Activated CD4-positive, alpha-beta T cell treated with anti-CD3 and anti-CD28 coated beads for 36 hours (primary cell): ENCODE results near the gene TMEM123. TPM values are rescaled to one million over a fixed set of nuclear protein-coding genes. Genes with fewer than 3 reads are reported as not detected.

Experiments used
- ATAC-seq: fragments of 200-7000 bp; cut with Tn5 transposase; one replicate; pipeline ENCODE4 v1.10.0; 2021; ENCODE audit warnings: mild to moderate bottlenecking, moderate library complexity
- CTCF ChIA-PET: fragments of 350-600 bp; sonication (Branson Sonifier 250); formaldehyde crosslinking; loops from one replicate; lab custom pipeline; 2021; ENCODE audit warnings: antibody characterized with exemption; lab: Charles Lee
- POLR2A ChIA-PET: fragments of 350-600 bp; sonication (Branson Sonifier 250); formaldehyde crosslinking; loops from one replicate; lab custom pipeline; 2021; ENCODE audit warnings: antibody characterized with exemption, inconsistent platforms; lab: Charles Lee
- DNase-seq: peaks from one replicate; pipeline ENCODE4 v3.0.0-alpha.2; 2020
- H3K27ac Mint-ChIP-seq: one replicate; pipeline ENCODE4 v1.8.0; 2021; ENCODE audit warnings: mixed read lengths
- H3K27me3 Mint-ChIP-seq: one replicate; pipeline ENCODE4 v1.8.0; 2021; ENCODE audit warnings: mixed read lengths
- H3K36me3 Mint-ChIP-seq: one replicate; pipeline ENCODE4 v1.8.0; 2021; ENCODE audit warnings: low read depth, mixed read lengths
- H3K4me1 Mint-ChIP-seq: one replicate; pipeline ENCODE4 v1.8.0; 2021; ENCODE audit warnings: mixed read lengths
- H3K4me3 Mint-ChIP-seq: one replicate; pipeline ENCODE4 v1.8.0; 2021; ENCODE audit warnings: mild to moderate bottlenecking, moderate library complexity, mixed read lengths
- H3K9me3 Mint-ChIP-seq: one replicate; pipeline ENCODE4 v1.8.0; 2021; ENCODE audit warnings: low read depth, mixed read lengths
- intact Hi-C, 2 experiments: fragments of 100-400 bp; cut with DNase I in 1 of 2; cut with micrococcal nuclease in 1 of 2; formaldehyde crosslinking; loops; one replicate each; pipeline versions ENCODE4 v1.14.2 to v1.15.1; 2022 to 2024; cut with DNase I, micrococcal nuclease
- total RNA-seq, 2 experiments: library from RNA; stranded (reverse); gene quantifications; one replicate each; pipeline ENCODE4 v1.2.3, GENCODE V29; 2021

The TMEM123 gene
- total RNA-seq, 2 experiments from 2014 or later: 179 to 392 TPM

- ChIA-PET CTCF (interaction anchor here (0.7 to 1.9 kb wide), 4 partner anchors 81 to 226 kb away, joined by 3 to 5 read pairs (median 4); no protein-coding TSS in a partner anchor), POLR2A (no interaction called here)
- H3K36me3 Mint-ChIP-seq: peaks cover 41% of the 10 kb centered on the region
- DNase-seq (no peak), ATAC-seq (no peak)
- H3K27ac Mint-ChIP-seq: peak overlapping the region; percentile 44
- H3K9me3 Mint-ChIP-seq: peaks cover 2% of the 10 kb centered on the region
- intact Hi-C loops: no loop called here
- peaks cover 40% of the 10 kb centered on the region for H3K4me1 Mint-ChIP-seq
- H3K27me3 Mint-ChIP-seq: no peaks in the 10 kb centered on the region
- no peak overlapping the region for H3K4me3 Mint-ChIP-seq
Measured at GRCh38 chr11:102387043-102387781, 65.4 kb downstream of the TMEM123 start.

GRCh38 chr11:102386136-102386734, 66.3 kb downstream of the TMEM123 start:
- Mint-ChIP-seq H3K36me3 (peaks cover 39% of the 10 kb centered on the region), H3K27me3 (no peaks in the 10 kb centered on the region), H3K4me3 (no peak overlapping the region), H3K9me3 (peaks cover 2% of the 10 kb centered on the region), H3K27ac (peak overlapping the region; percentile 44), H3K4me1 (peaks cover 40% of the 10 kb centered on the region)
- ChIA-PET CTCF (interaction anchor here (1.4 to 1.9 kb wide), 2 partner anchors 98 to 227 kb away, joined by 3 to 5 read pairs; no protein-coding TSS in a partner anchor), POLR2A (no interaction called here)
- peak; percentile 28 for ATAC-seq
- intact Hi-C loops: no loop called here
- DNase-seq: no peak

- CTCF ChIA-PET: interaction anchor here (0.8 to 1.2 kb wide), 2 partner anchors 18 to 25 kb away, joined by 3 to 5 read pairs; no protein-coding TSS in a partner anchor
- H3K36me3 Mint-ChIP-seq: peaks cover 36% of the 10 kb centered on the region
- ATAC-seq: no peak
- peaks cover 2% of the 10 kb centered on the region for H3K9me3 Mint-ChIP-seq
- intact Hi-C loops: no loop called here
- peaks cover 34% of the 10 kb centered on the region for H3K4me1 Mint-ChIP-seq
- DNase-seq: no peak
- H3K27me3 Mint-ChIP-seq: no peaks in the 10 kb centered on the region
- POLR2A ChIA-PET: no interaction called here
- no peak overlapping the region for H3K27ac Mint-ChIP-seq
- H3K4me3 Mint-ChIP-seq: no peak overlapping the region
Measured at GRCh38 chr11:102385085-102386007, 67.2 kb downstream of the TMEM123 start.

GRCh38 chr11:102384419-102385079, 68.0 kb downstream of the TMEM123 start:
- POLR2A ChIA-PET: no interaction called here
- no peak for DNase-seq
- intact Hi-C loops: no loop called here

GRCh38 chr11:102383839-102384238, 68.7 kb downstream of the TMEM123 start:
- no peak for ATAC-seq
- DNase-seq: no peak
- Mint-ChIP-seq H3K27me3 (no peaks in the 10 kb centered on the region), H3K4me1 (peaks cover 27% of the 10 kb centered on the region), H3K36me3 (peaks cover 37% of the 10 kb centered on the region), H3K4me3 (no peak overlapping the region), H3K27ac (no peak overlapping the region), H3K9me3 (peaks cover 2% of the 10 kb centered on the region)
- ChIA-PET POLR2A (no interaction called here), CTCF (interaction anchor here (0.5 to 1.7 kb wide), 6 partner anchors 9 to 262 kb away, joined by 3 to 8 read pairs (median 4); no protein-coding TSS in a partner anchor)
- intact Hi-C loops: no loop called here

More at GRCh38 chr11:102384419-102385079, 68.0 kb downstream of the TMEM123 start:
- H3K4me3 Mint-ChIP-seq: no peak overlapping the region
- CTCF ChIA-PET: interaction anchor here (0.6 to 1.7 kb wide), 6 partner anchors 10 to 123 kb away, joined by 3 to 8 read pairs (median 4); no protein-coding TSS in a partner anchor
- ATAC-seq: no peak
- H3K36me3 Mint-ChIP-seq: peaks cover 38% of the 10 kb centered on the region
- peaks cover 2% of the 10 kb centered on the region for H3K9me3 Mint-ChIP-seq
- no peak overlapping the region for H3K27ac Mint-ChIP-seq
- H3K27me3 Mint-ChIP-seq: no peaks in the 10 kb centered on the region
- H3K4me1 Mint-ChIP-seq: peaks cover 30% of the 10 kb centered on the region

- intact Hi-C loops: no loop called here
- ATAC-seq: no peak
- Mint-ChIP-seq H3K27me3 (no peaks in the 10 kb centered on the region), H3K9me3 (no peaks in the 10 kb centered on the region), H3K4me1 (peaks cover 31% of the 10 kb centered on the region), H3K36me3 (peaks cover 39% of the 10 kb centered on the region), H3K4me3 (no peak overlapping the region), H3K27ac (no peak overlapping the region)
- no peak for DNase-seq
- CTCF ChIA-PET: interaction anchor here (1.9 kb wide), 1 partner anchor 8 kb away, joined by 11 read pairs; no protein-coding TSS in a partner anchor
- POLR2A ChIA-PET: interaction anchor here (0.7 kb wide), 1 partner anchor 94 kb away, joined by 3 read pairs; no protein-coding TSS in a partner anchor
Measured at GRCh38 chr11:102382384-102382783, 70.2 kb downstream of the TMEM123 start.

- Mint-ChIP-seq H3K4me1 (peaks cover 23% of the 10 kb centered on the region), H3K4me3 (no peak overlapping the region), H3K36me3 (peaks cover 36% of the 10 kb centered on the region), H3K9me3 (no peaks in the 10 kb centered on the region), H3K27me3 (no peaks in the 10 kb centered on the region), H3K27ac (no peak overlapping the region)
- ChIA-PET CTCF (interaction anchor here (0.8 to 3.3 kb wide), 3 partner anchors 12 to 35 kb away, joined by 3 to 10 read pairs (median 9); no protein-coding TSS in a partner anchor), POLR2A (no interaction called here)
- DNase-seq: no peak
- peak; percentile 72 for ATAC-seq
- intact Hi-C loops: no loop called here
Measured at GRCh38 chr11:102378818-102379217, 73.7 kb downstream of the TMEM123 start.

GRCh38 chr11:102377891-102378290, 74.7 kb downstream of the TMEM123 start:
- Mint-ChIP-seq H3K27ac (no peak overlapping the region), H3K4me3 (no peak overlapping the region), H3K9me3 (no peaks in the 10 kb centered on the region), H3K27me3 (no peaks in the 10 kb centered on the region), H3K4me1 (peaks cover 25% of the 10 kb centered on the region), H3K36me3 (peaks cover 38% of the 10 kb centered on the region)
- DNase-seq: no peak
- CTCF ChIA-PET: interaction anchor here (3.3 kb wide), 1 partner anchor 15 kb away, joined by 10 read pairs; no protein-coding TSS in a partner anchor
- intact Hi-C loops: no loop called here
- POLR2A ChIA-PET: no interaction called here
- ATAC-seq: no peak

GRCh38 chr11:102375720-102376399, 76.7 kb downstream of the TMEM123 start:
- POLR2A ChIA-PET: interaction anchor here (0.5 to 0.7 kb wide), 2 partner anchors 19 to 56 kb away, joined by 3 to 7 read pairs; no protein-coding TSS in a partner anchor
- H3K4me3 Mint-ChIP-seq: no peak overlapping the region
- H3K27me3 Mint-ChIP-seq: no peaks in the 10 kb centered on the region
- CTCF ChIA-PET: interaction anchor here (0.7 to 2.5 kb wide), 9 partner anchors 9 to 238 kb away, joined by 3 to 15 read pairs (median 4); no protein-coding TSS in a partner anchor
- peaks cover 44% of the 10 kb centered on the region for H3K36me3 Mint-ChIP-seq
- no peaks in the 10 kb centered on the region for H3K9me3 Mint-ChIP-seq
- H3K27ac Mint-ChIP-seq: no peak overlapping the region
- DNase-seq (no peak), ATAC-seq (no peak)
- H3K4me1 Mint-ChIP-seq: peaks cover 28% of the 10 kb centered on the region
- intact Hi-C loops: no loop called here
